Bronchial epithelial cell (primary cell): ENCODE data around the gene TOGARAM2. TPM values are rescaled to one million over a fixed set of nuclear protein-coding genes. Genes with fewer than 3 reads are reported as not detected.

ENCODE experiments used
- DNase-seq: peaks from one replicate; pipeline ENCODE4 v3.0.0-alpha.2; 2010; ENCODE audit warnings: low read depth
- FAIRE-seq: peaks from 2 replicates; lab custom pipeline; 2011; peaks lifted over from hg19 to GRCh38; lab: Jason Lieb, UNC
- H3K27me3 ChIP-seq: 2 replicates; pipeline ENCODE4 v1.5.1; 2011; ENCODE audit warnings: low read length; ENCODE audit not compliant: control insufficient read depth, insufficient read depth
- H3K36me3 ChIP-seq: 2 replicates; pipeline ENCODE4 v1.5.1; 2011; ENCODE audit warnings: low read length; ENCODE audit not compliant: control insufficient read depth, insufficient read depth
- H3K4me3 ChIP-seq: 2 replicates; pipeline ENCODE4 v1.5.1; 2011; ENCODE audit warnings: mild to moderate bottlenecking, low read depth, low read length, control low read depth
- total RNA-seq: library from RNA; depleted of rRNA; stranded (reverse); fragments of >200 nt; gene quantifications from 2 replicates; pipeline ENCODE4 v1.2.1, GENCODE V29; 2014
- TF ChIP-seq, protein P1 (sequence below): IDR thresholded peaks from 2 replicates; pipeline ENCODE4 v1.5.1; 2011; ENCODE audit warnings: mild to moderate bottlenecking, moderate library complexity, low read length, control low read depth, inconsistent platforms; ENCODE audit not compliant: insufficient read depth, severe bottlenecking

Gene TOGARAM2
- under 0.01 TPM in 1 of 2 replicates, not detected in the other for total RNA-seq

DNA sequence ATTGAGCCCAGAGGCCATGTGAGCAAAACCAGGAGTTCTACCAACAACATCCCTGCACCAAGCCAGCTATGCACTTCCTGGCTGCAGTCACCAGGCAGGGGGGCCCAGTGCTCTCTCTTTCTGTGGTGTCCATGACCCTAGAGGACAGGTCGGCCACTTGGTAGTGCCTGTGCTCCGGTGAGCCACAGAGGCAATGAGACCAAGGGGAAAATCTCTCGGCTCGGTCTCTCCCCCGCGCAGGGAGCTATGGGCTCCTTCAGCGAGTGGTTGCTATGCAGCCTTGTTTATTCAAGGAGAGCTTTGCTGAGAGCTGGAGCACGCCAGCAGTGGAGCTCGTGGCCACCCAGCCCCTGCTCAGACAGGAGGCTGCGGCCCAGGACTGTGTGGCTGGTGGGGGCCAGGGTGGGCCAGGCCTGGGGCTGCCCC, at the start of gene TOGARAM2:
Gene TOGARAM2 (plus strand): TSS at position 283 of the 426 bp plus-strand sequence. CDS start 13,537 bp downstream, outside the sequence.
- no peak for FAIRE-seq

DNA sequence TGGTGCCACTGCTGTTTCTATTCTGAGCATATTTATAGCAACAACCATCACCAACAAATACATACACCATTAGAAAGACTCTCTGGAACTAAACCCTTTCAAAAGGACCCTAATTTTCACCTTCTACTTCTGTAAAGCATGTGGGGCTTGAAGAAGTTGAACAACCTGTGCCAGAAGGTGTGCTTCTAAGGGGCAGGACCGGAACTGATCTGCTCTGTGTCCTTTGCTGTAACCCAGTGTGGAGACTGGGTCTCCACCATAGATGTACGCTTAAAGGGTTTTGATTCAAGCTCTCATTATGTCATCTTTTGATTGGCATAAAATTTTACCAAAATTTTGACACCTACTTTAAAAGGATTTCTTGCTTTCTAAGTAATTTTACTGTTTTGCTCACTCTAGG, 46.3 kb upstream of the TOGARAM2 start:
- FAIRE-seq, result no peak

More for the DNA sequence above, at the start of gene TOGARAM2:
- TF ChIP-seq, protein P1, sequence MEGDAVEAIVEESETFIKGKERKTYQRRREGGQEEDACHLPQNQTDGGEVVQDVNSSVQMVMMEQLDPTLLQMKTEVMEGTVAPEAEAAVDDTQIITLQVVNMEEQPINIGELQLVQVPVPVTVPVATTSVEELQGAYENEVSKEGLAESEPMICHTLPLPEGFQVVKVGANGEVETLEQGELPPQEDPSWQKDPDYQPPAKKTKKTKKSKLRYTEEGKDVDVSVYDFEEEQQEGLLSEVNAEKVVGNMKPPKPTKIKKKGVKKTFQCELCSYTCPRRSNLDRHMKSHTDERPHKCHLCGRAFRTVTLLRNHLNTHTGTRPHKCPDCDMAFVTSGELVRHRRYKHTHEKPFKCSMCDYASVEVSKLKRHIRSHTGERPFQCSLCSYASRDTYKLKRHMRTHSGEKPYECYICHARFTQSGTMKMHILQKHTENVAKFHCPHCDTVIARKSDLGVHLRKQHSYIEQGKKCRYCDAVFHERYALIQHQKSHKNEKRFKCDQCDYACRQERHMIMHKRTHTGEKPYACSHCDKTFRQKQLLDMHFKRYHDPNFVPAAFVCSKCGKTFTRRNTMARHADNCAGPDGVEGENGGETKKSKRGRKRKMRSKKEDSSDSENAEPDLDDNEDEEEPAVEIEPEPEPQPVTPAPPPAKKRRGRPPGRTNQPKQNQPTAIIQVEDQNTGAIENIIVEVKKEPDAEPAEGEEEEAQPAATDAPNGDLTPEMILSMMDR, result no peak
- H3K4me3 ChIP-seq, result no peak within 1 kb of the TSS
- H3K36me3 ChIP-seq, result no peaks in the 10 kb centered on the region
- H3K27me3 ChIP-seq, result no peaks in the 10 kb centered on the region
- no peak for DNase-seq

DNA sequence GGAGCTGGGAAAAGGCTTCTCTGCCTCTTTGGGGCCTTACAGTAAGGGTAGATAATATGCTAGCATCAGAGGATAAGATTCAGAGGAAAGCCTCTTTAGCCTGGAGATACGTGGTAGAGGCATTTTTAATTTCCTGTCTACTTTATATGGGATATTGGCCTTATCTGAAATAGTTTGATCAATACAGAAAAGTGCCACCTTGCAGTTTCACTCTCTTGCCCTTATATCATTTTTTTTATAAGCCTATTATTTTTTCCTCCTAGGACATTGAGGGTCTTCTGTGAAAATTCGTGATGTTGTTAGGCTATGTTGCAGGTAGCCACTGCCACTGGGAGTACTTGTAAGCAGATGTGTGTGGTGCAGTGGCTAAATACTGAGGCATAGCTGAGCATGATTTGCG, 40.1 kb upstream of the TOGARAM2 start:
- Histone ChIP-seq H3K36me3 (peaks cover 15% of the 10 kb centered on the region), H3K27me3 (no peaks in the 10 kb centered on the region), H3K4me3 (no peak overlapping the region)
- DNase-seq (no peak), FAIRE-seq (no peak)
- TF ChIP-seq, protein P1, result no peak

More for the DNA sequence above, 46.3 kb upstream of the TOGARAM2 start:
- H3K36me3 ChIP-seq, result peaks cover 17% of the 10 kb centered on the region
- no peaks in the 10 kb centered on the region for H3K27me3 ChIP-seq
- TF ChIP-seq, protein P1, result no peak
- H3K4me3 ChIP-seq, result no peak overlapping the region
- DNase-seq, result no peak

DNA sequence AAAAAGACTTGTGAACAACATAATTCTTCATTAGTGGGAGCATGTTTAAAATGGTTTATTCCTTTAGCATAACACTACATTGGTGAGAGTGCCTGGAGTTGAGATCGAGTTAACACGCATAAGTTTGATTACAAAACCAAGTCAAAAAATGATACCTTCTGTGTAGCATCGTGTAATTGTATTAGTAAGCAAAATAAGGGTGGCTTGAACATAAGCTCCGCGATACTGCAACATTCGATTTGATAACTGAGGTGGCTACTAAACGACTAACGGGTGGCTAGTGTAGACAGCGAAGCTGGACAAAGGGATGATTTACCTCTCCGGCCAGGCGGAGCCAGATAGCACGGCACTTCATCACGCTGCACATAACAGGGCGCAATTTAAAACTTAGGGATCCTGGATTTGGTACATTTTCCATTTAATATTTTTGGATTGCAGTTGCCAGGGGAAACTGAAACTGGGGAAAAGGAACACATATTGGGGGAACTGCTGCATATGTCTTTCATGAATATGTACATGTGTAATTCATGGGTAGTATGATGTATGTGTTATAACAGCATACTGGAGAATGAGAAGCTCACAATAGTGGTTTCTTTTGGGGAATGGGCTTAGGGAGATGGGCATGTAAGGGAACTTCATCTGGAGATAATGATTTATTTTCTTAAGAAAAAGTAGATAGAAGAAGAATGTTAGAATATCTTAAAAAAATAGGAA, 36.4 kb upstream of the TOGARAM2 start:
- TF ChIP-seq, protein P1, result no peak
- H3K36me3 ChIP-seq, result peaks cover 15% of the 10 kb centered on the region
- peak; percentile 36 for FAIRE-seq
- H3K4me3 ChIP-seq, result no peak overlapping the region
- H3K27me3 ChIP-seq, result no peaks in the 10 kb centered on the region
- DNase-seq, result no peak

DNA sequence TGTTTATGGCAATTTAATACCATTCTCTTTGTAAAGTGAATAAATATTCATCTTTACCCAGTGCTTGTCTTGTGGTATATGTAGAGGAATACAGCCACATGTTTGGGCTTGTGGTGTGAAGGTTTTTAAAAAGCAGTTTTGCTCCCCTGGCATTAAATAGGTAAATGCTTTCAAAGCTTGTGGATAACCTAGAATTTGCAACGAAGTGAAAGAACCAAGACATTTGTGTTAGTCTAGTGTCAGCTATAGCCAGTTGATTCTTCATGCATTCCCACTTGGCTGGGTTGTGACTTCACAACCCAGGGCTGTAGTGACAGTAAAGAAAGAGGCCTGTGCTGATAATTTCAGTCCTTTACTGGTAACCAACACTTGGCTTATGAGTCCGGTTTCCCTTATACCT, 32.9 kb upstream of the TOGARAM2 start:
- H3K4me3 ChIP-seq, result no peak overlapping the region
- FAIRE-seq (no peak), DNase-seq (no peak)
- TF ChIP-seq, protein P1, result no peak
- H3K27me3 ChIP-seq, result no peaks in the 10 kb centered on the region
- H3K36me3 ChIP-seq, result peaks cover 8% of the 10 kb centered on the region
